ENCODE data around the gene ECSCR. TPM values are rescaled to one million over a fixed set of nuclear protein-coding genes. Genes with fewer than 3 reads are reported as not detected.
A peak's percentile ranks its signal among the peaks of the same experiment; 100 is the strongest.
"Not testable (repeated sequence)": the region's sequence is repeated elsewhere in the genome, so short reads cannot be mapped to it uniquely, and the experiment has no call there.

Gene ECSCR
- total RNA-seq, 4 donors from 2014 or later: 12.8 to 41.0 (median 25.9) TPM

- DNase-seq (ENCODE audit: low spot score in 2 of 2): no peak
- Histone ChIP-seq H3K4me3 (no peak overlapping the region), H3K9me3 (no peaks in the 10 kb centered on the region), H3K4me1 (peaks cover 0 to 17% (median 0%) of the 10 kb centered on the region in 4 donors), H3K27me3 (no peaks in the 10 kb centered on the region), H3K27ac (peak overlapping the region in 1 of 4 donors; percentile 66), H3K36me3 (no peaks in the 10 kb centered on the region)
- no peak for TF ChIP-seq EP300 (IDR thresholded peaks at IDR 0.05)
- TF ChIP-seq, protein P1, sequence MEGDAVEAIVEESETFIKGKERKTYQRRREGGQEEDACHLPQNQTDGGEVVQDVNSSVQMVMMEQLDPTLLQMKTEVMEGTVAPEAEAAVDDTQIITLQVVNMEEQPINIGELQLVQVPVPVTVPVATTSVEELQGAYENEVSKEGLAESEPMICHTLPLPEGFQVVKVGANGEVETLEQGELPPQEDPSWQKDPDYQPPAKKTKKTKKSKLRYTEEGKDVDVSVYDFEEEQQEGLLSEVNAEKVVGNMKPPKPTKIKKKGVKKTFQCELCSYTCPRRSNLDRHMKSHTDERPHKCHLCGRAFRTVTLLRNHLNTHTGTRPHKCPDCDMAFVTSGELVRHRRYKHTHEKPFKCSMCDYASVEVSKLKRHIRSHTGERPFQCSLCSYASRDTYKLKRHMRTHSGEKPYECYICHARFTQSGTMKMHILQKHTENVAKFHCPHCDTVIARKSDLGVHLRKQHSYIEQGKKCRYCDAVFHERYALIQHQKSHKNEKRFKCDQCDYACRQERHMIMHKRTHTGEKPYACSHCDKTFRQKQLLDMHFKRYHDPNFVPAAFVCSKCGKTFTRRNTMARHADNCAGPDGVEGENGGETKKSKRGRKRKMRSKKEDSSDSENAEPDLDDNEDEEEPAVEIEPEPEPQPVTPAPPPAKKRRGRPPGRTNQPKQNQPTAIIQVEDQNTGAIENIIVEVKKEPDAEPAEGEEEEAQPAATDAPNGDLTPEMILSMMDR (IDR thresholded peaks at IDR 0.05): no peak
- no peak for TF ChIP-seq POLR2A (IDR thresholded peaks at IDR 0.05)
Measured at GRCh38 chr5:139494832-139495231, 32.3 kb upstream of the ECSCR start.

GRCh38 chr5:139494256-139494655 is 31.7 kb upstream of the ECSCR start:
- TF ChIP-seq, protein P1 (IDR thresholded peaks at IDR 0.05): no peak
- no peak for TF ChIP-seq POLR2A (IDR thresholded peaks at IDR 0.05)
- TF ChIP-seq EP300 (IDR thresholded peaks at IDR 0.05): no peak
- H3K27ac ChIP-seq: no peak overlapping the region
- no peak overlapping the region for H3K4me3 ChIP-seq
- H3K9me3 ChIP-seq: no peaks in the 10 kb centered on the region
- no peaks in the 10 kb centered on the region for H3K27me3 ChIP-seq
- 89 to 99% methylated on average over 3 of the region's 3 CpGs for WGBS, 2 donors
- no peak for DNase-seq (ENCODE audit: low spot score in 2 of 2)
- H3K4me1 ChIP-seq: peaks cover 0 to 17% (median 0%) of the 10 kb centered on the region in 4 donors
- no peaks in the 10 kb centered on the region for H3K36me3 ChIP-seq

DNA sequence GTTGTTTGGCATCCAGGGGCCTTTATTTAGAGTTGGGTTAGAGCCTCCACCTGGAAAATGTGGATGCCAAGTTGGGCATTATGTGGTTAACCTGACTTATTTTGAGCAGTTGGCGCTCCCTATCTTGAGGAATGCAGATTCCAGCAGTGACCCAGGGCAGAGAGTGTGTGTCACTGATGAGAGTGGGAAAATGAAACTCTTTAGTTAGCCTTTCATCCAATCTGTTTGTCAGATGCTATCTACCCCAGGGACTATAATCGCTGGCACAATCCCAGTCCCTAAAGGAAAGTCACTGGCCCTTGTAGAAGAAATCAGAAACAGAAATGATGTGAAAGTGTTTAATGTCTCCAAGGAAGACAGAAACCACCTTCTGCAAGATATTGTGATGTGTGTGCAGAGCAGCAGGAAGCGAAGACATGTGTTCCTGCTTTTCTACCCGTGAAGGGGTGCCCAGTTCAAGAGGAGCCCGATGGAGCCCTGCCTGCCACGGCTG is 30.2 kb upstream of the ECSCR start:
- TF ChIP-seq POLR2A (IDR thresholded peaks at IDR 0.05): no peak
- TF ChIP-seq EP300 (IDR thresholded peaks at IDR 0.05): no peak
- TF ChIP-seq, protein P1 (IDR thresholded peaks at IDR 0.05): no peak
- H3K27ac ChIP-seq: peak overlapping the region in 2 of 4 donors; percentile 24 to 68
- H3K4me1 ChIP-seq: peaks cover 0 to 17% (median 0%) of the 10 kb centered on the region in 4 donors

DNA sequence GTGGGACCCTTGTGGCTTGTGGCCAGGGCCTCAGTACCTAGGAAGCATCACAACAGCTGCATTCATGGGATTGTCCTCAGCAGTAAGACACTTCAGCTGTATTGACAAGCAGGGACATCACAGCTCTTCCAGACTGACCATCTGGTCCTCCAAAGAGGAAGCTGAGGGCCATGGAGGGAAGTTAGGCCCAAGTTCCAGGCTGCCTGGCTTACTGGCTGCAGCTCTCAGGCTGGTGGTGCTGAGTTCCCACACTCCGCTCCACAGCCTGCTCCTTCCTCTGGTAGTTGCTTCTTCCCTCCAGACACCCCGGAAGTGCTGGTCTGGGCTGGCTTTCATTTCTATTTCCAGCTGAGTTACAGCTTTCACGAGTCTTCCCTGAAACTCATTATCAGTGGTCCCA is 25.7 kb upstream of the ECSCR start:
- 57 to 64% methylated on average over 3 of the region's 3 CpGs for WGBS, 2 donors
- no peak for DNase-seq (ENCODE audit: low spot score in 2 of 2)
- H3K27ac ChIP-seq: peak overlapping the region in 2 of 4 donors; percentile 16 to 45

More for the DNA sequence above, 30.2 kb upstream of the ECSCR start:
- H3K36me3 ChIP-seq: no peaks in the 10 kb centered on the region
- no peaks in the 10 kb centered on the region for H3K27me3 ChIP-seq
- WGBS, 2 donors: 6 to 16% methylated on average over 6 of the region's 6 CpGs
- H3K4me3 ChIP-seq: peak overlapping the region in 1 of 4 donors; percentile 13
- DNase-seq (ENCODE audit: low spot score in 2 of 2): no peak
- no peaks in the 10 kb centered on the region for H3K9me3 ChIP-seq

DNA sequence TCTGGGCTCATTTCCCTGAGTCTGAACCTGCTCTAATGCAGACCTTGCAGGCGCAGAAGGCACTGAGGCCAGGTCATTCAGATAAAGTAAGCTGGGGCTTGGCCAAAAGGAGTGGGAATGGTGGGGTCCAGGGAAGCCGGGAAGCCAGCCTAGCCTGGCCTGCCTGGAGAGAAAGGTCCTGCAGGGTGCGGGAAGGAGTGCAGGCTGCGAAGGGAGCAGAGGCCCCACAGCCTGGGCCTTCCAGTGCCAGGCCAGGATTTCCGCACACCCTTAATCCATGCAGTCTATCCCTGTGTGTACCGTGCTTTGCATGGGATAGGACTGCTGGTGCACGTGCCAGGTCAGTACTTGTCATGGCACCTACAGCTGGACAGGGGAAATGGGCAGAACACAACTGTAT is 23.7 kb upstream of the ECSCR start:
- Histone ChIP-seq H3K27me3 (no peaks in the 10 kb centered on the region), H3K9me3 (no peaks in the 10 kb centered on the region), H3K4me1 (peaks cover 0 to 33% (median 9%) of the 10 kb centered on the region in 4 donors), H3K27ac (no peak overlapping the region), H3K4me3 (no peak overlapping the region), H3K36me3 (no peaks in the 10 kb centered on the region)
- 69 to 70% methylated on average over 7 of the region's 7 CpGs for WGBS, 2 donors
- TF ChIP-seq EP300 (IDR thresholded peaks at IDR 0.05): no peak
- no peak for TF ChIP-seq POLR2A (IDR thresholded peaks at IDR 0.05)
- TF ChIP-seq, protein P1 (IDR thresholded peaks at IDR 0.05): no peak
- DNase-seq (ENCODE audit: low spot score in 2 of 2): no peak

More for the DNA sequence above, 25.7 kb upstream of the ECSCR start:
- H3K27me3 ChIP-seq: no peaks in the 10 kb centered on the region
- H3K4me3 ChIP-seq: no peak overlapping the region
- H3K36me3 ChIP-seq: no peaks in the 10 kb centered on the region
- peaks cover 0 to 25% (median 4%) of the 10 kb centered on the region in 4 donors for H3K4me1 ChIP-seq
- peak in 1 of 2 donors; percentile 30 for TF ChIP-seq EP300 (IDR thresholded peaks at IDR 0.05)
- TF ChIP-seq, protein P1 (IDR thresholded peaks at IDR 0.05): no peak
- no peaks in the 10 kb centered on the region for H3K9me3 ChIP-seq

GRCh38 chr5:139482890-139483208 is 20.3 kb upstream of the ECSCR start:
- DNase-seq (ENCODE audit: low spot score in 2 of 2): peak in 1 of 2 donors; percentile 45
- peaks cover 0 to 14% (median 0%) of the 10 kb centered on the region in 3 donors for H3K36me3 ChIP-seq
- not testable (repeated sequence) for H3K9me3 ChIP-seq, H3K27me3 ChIP-seq
- peak overlapping the region; percentile 73 to 95 (median 90) for H3K27ac ChIP-seq
- peak overlapping the region in 3 of 4 donors; percentile 48 to 59 (median 51) for H3K4me3 ChIP-seq
- H3K4me1 ChIP-seq: peaks cover 0 to 58% (median 11%) of the 10 kb centered on the region in 4 donors
- 63 to 72% methylated on average over 6 of the region's 6 CpGs for WGBS, 2 donors

Data from tibial nerve (tissue), 4 donors.